G401 (cell line): ENCODE results near the gene WDR44. TPM values are rescaled to one million over a fixed set of nuclear protein-coding genes. Genes with fewer than 3 reads are reported as not detected.
"Not testable (repeated sequence)": the region's sequence is repeated elsewhere in the genome, so short reads cannot be mapped to it uniquely, and the experiment has no call there.

Experiments
- DNase-seq: peaks from one replicate; pipeline ENCODE4 v3.0.0-alpha.2; 2015; ENCODE audit warnings: low spot score
- in situ Hi-C: cut with HindIII; loops from 2 replicates; pipeline ENCODE4 v1.10.0; 2016; ENCODE audit warnings: low sequenced_read_pairs, mixed read lengths
- total RNA-seq: library from RNA; depleted of rRNA; stranded (reverse); fragments of >200 nt; shearing (Covaris generic); gene quantifications from 2 replicates; pipeline ENCODE4 v1.2.3, GENCODE V29; 2014

Gene WDR44
- total RNA-seq, 1 experiment from 2014 or later = 6.4 TPM

GRCh38 chrX:118459494-118459893 lies 113.6 kb downstream of the WDR44 start:
- in situ Hi-C loops = no loop called here
- DNase-seq = peak; percentile 27

DNA sequence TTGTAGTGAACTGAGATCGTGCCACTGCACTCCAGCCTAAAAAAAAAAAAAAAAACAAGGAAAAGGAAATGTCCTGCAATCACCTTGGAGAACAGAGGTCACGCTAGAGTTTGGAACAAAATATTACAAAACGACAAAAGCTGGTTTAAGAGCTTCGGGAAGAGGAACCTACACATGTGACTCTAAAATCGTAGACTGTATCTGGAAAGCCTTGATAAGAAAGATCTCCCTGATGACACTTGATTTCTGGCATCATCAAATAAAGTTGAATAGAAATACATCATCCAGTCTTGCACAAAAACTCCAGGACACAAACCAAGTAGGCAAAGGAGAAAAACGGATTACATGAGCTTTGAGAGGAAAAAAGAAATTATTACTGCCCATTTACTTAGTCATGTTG lies 118.6 kb downstream of the WDR44 start:
- DNase-seq = no peak
- in situ Hi-C loops = no loop called here

DNA sequence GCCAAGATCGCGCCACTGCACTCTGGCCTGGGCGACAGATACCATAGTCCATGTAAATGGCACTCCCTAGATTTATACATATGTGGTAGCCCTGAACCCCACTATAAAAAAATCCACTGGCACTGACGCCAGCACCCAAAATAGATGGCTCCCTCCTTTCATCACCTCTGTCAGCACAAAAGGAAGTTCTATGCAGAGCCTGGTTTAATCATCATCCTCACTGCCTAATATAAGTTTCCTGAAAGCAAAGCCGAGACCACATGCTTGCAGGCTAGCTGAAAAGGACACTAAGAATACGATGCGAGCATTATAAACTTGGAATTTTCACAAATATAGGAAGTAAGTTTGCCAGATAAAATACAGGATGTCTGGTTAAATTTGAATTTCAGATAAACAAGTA lies 122.2 kb downstream of the WDR44 start:
- in situ Hi-C loops = no loop called here

GRCh38 chrX:118470721-118471347 lies 124.9 kb downstream of the WDR44 start:
- DNase-seq, in situ Hi-C loops: not testable (repeated sequence)

More for the DNA sequence above, 122.2 kb downstream of the WDR44 start:
- DNase-seq = no peak

DNA sequence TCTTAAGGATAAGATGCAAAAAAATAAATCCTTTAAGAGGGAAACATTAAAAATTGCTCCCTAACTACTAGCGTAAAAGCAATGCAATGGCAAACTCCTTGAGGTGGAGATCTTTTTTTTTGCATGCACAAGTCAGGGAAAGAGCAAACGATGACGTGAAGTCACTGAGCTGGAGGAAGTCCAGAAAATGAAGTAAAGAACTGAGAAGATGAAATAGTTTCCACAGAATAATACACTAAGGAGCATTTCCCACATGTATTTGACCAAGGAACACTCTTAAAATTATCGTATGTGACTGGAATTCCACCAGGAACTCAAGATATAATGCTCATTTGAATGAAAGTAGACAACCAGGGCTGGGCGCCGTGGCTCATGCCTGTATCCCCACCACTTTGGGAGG lies 128.7 kb downstream of the WDR44 start:
- in situ Hi-C loops = no loop called here
- DNase-seq = no peak

DNA sequence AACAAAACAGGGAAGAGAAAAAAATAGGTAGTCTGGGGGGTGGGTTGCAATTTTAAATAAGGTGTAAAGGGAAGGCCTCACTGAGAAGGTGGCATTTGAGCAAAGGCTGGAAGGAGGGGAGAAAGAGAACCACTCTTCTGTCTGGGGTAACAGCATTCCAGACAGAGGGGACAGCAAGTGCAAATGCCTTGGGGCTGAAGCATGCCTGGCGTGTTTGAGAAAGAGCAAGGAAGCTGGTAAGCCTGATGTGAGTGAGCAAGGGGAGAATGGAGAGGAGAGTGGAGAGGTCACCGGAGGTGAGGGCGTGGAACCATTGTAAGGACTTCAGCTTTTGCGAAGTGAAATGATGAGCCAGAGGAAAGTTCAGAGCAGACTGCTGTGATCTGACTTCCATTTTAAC lies 130.0 kb downstream of the WDR44 start:
- DNase-seq = no peak
- in situ Hi-C loops = no loop called here

GRCh38 chrX:118480172-118480571 lies 134.3 kb downstream of the WDR44 start:
- in situ Hi-C loops = no loop called here
- no peak for DNase-seq

- DNase-seq, in situ Hi-C loops: not testable (repeated sequence)
Measured at GRCh38 chrX:118482384-118482783, 136.5 kb downstream of the WDR44 start.

- in situ Hi-C loops = no loop called here
- DNase-seq = no peak
Measured at GRCh38 chrX:118484216-118484903, 138.5 kb downstream of the WDR44 start.

- in situ Hi-C loops, DNase-seq: not testable (repeated sequence)
Measured at GRCh38 chrX:118486693-118487092, 140.8 kb downstream of the WDR44 start.

- DNase-seq = no peak
- in situ Hi-C loops = no loop called here
Measured at GRCh38 chrX:118493016-118493415, 147.1 kb downstream of the WDR44 start.

DNA sequence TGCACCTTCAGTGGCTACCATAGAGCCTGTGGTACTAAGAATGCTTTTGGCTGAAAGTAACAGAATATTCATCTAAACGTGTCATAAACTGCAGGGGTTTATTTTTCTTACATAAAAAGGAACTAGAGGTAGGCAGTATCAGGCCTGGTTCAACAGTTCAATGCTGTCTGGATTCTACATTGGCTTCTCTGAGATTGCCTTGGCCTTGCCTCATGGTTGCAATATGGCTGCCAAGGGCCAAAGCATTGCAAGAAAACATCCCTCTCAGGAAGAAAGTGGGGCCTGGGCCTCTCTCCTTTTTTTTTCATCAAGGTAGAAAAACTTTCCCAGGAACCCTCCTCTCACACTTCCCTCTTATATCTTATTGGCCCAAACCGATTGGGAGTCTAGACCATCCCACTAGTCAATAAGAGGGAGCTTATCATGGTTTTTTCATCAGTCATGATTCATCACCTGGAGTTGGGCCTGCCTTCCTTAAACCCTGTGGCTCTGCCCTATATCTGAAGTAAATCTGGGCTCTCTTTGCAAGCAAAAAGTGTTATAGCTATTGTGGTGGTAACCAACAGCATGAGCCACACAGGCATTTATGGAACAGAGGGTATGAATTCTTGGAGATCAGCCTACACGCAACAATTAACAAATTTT lies 147.9 kb downstream of the WDR44 start:
- no peak for DNase-seq
- in situ Hi-C loops = no loop called here

DNA sequence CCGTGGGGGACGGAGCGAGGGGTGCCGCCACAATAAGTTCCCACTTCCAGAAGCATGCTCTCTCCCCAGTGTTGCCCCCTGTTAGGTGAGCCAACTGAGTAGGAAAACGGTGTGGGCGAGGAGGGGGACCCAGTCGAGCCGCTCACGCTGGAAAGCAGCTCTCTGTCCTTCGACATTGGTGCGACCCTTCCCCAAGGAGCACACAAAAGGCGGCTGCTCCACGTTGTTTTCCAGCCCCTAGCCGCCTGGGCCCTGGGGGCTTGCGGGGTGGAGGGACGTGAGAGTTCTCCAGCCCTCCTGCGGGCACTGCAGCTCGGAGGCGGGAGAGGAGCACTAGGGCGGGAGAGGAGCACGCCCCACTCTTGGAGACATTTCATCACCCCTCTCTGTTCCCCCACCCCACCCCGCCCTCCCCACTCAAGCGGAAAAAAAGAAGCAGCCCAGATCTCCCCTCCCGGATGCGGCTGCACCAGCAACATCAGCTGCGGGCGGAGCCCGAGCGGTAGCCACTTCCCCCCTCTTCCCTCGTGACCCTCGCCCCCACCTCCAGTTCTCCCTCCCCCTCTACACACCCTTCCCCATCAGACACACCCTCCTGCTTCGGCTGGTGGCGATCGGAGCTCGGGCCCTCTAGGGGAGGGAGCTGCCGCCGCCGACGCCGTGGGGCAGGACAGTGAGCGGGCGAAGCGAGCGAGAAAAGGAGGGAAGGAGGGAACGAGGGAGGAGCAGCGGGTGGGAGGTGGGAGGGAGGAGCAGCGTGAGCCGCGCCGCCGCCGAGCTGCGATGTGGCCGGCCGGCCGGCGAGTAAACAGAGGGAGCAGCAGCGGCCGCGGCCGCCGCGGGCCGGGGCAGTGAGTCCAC lies 149.4 kb downstream of the WDR44 start, which contains the start of gene DOCK11:
DOCK11 (plus strand) TSS at position 755 of the 861 bp plus-strand sequence. CDS start 157 bp downstream, outside the sequence.
- in situ Hi-C loops = no loop called here
- peak; percentile 46 for DNase-seq

DNA sequence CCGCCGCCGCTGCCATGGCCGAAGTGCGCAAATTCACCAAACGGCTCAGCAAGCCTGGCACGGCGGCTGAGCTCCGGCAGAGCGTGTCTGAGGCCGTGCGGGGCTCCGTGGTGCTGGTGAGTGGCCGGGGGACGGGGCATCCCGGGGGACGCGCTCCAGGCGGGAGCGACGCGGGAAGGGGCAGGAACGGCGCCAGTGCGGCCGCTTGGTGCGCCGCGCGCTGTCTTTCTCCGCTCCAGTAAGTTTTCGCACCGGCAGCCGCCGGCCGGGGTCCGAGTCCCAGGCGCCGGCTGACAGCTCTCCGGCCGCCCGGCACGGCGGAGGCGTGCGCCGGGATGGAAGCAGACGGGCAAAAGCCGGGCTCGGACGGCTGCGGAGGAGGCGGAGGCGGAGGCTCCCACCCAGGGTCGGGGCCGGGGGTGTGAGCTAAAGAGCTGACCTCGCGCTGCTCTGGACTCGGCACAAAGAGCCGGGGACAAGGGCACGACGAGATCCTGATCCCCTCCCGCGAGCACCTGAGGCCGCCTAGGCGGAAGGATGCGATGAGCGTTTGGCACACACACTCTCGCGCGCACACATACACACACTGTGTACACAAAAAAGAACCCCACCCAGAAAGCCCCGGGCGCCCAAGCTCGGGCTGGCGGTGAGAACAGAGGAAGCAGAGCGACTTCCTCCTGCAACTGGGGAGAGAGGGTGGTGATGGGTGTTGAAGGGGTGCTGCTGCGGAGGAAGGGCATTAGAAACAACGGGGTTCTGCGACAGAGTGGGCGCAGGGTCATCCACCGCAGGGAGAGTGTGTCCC lies 150.3 kb downstream of the WDR44 start:
- DNase-seq = peak; percentile 24
- in situ Hi-C loops = no loop called here

- in situ Hi-C loops = no loop called here
- DNase-seq = no peak
Measured at GRCh38 chrX:118496763-118497079, 150.8 kb downstream of the WDR44 start.

- in situ Hi-C loops = no loop called here
Measured at GRCh38 chrX:118497180-118497818, 151.4 kb downstream of the WDR44 start.

DNA sequence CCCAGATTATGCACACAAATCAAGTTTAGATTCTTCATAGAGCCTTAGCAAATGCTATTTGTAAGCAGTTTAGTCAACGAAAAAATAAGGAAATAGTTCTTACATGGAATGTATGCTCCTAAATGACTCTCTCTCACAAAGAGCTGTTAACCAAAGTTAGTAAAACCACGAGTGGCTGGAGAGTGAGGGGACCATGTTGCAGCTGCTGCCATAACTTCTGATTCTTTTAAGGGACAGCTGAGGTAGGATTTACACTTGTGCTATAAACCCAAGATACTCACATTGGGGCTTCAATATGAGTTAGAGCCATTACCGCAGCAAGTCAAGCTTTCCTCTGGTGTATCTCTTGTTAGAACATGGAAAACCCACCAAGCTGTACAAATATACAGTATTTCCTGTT lies 152.4 kb downstream of the WDR44 start:
- DNase-seq = no peak
- in situ Hi-C loops = no loop called here

More at GRCh38 chrX:118497180-118497818, 151.4 kb downstream of the WDR44 start:
- peak; percentile 14 for DNase-seq

DNA sequence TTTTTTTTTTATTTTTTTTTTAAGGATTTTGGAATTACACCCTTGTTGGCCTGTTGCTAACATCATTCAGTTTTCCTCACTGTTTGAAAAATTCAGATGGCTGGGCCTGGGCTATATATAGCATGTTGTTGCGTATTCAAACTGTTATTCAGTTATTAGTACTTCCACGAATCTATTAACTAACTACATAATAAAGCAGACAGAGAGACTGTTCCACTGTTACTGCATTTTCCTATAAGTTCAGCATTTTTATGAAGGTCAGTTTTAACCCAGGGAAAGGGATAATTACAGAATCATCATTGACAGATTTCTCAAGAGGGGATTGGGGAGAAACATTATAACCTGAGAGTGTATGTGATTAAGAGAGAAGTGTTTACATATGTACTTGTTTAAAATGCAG lies 152.8 kb downstream of the WDR44 start:
- in situ Hi-C loops = no loop called here

More for the DNA sequence above, 152.8 kb downstream of the WDR44 start:
- no peak for DNase-seq
